IPS-11a (cell line): ENCODE results near the gene CAMTA1.

Experiments
- H3K4me3 ChIP-seq: one replicate; pipeline ENCODE4 v1.5.1; 2013; ENCODE audit warnings: low read depth, low read length, control low read depth

Gene CAMTA1

GRCh38 chr1:7455796-7456721, 670.8 kb downstream of the CAMTA1 start:
- H3K4me3 ChIP-seq = no peak overlapping the region

- H3K4me3 ChIP-seq = no peak overlapping the region
Observed at GRCh38 chr1:7456722-7457082, 671.4 kb downstream of the CAMTA1 start.

- H3K4me3 ChIP-seq = no peak overlapping the region
Observed at GRCh38 chr1:7457811-7458210, 672.6 kb downstream of the CAMTA1 start.

- H3K4me3 ChIP-seq = no peak overlapping the region
Observed at GRCh38 chr1:7458946-7459345, 673.7 kb downstream of the CAMTA1 start.

- no peak overlapping the region for H3K4me3 ChIP-seq
Observed at GRCh38 chr1:7459914-7460313, 674.7 kb downstream of the CAMTA1 start.

GRCh38 chr1:7460807-7461206, 675.6 kb downstream of the CAMTA1 start:
- H3K4me3 ChIP-seq = no peak overlapping the region

- no peak overlapping the region for H3K4me3 ChIP-seq
Observed at GRCh38 chr1:7462617-7463016, 677.4 kb downstream of the CAMTA1 start.

GRCh38 chr1:7463526-7463925, 678.3 kb downstream of the CAMTA1 start:
- no peak overlapping the region for H3K4me3 ChIP-seq

- no peak overlapping the region for H3K4me3 ChIP-seq
Observed at GRCh38 chr1:7464736-7465135, 679.5 kb downstream of the CAMTA1 start.

- no peak overlapping the region for H3K4me3 ChIP-seq
Observed at GRCh38 chr1:7467476-7468175, 682.4 kb downstream of the CAMTA1 start.

GRCh38 chr1:7468248-7468647, 683.0 kb downstream of the CAMTA1 start:
- H3K4me3 ChIP-seq = no peak overlapping the region

- H3K4me3 ChIP-seq = no peak overlapping the region
Observed at GRCh38 chr1:7469255-7469938, 684.1 kb downstream of the CAMTA1 start.

GRCh38 chr1:7470904-7471638, 685.8 kb downstream of the CAMTA1 start:
- H3K4me3 ChIP-seq = no peak overlapping the region

- H3K4me3 ChIP-seq = no peak overlapping the region
Observed at GRCh38 chr1:7471836-7472235, 686.6 kb downstream of the CAMTA1 start.

- no peak overlapping the region for H3K4me3 ChIP-seq
Observed at GRCh38 chr1:7473223-7474142, 688.2 kb downstream of the CAMTA1 start.

GRCh38 chr1:7474143-7474490, 688.9 kb downstream of the CAMTA1 start:
- no peak overlapping the region for H3K4me3 ChIP-seq

- no peak overlapping the region for H3K4me3 ChIP-seq
Observed at GRCh38 chr1:7474786-7475502, 689.7 kb downstream of the CAMTA1 start.

GRCh38 chr1:7475691-7476090, 690.4 kb downstream of the CAMTA1 start:
- H3K4me3 ChIP-seq = no peak overlapping the region

- H3K4me3 ChIP-seq = no peak overlapping the region
Observed at GRCh38 chr1:7476402-7476801, 691.1 kb downstream of the CAMTA1 start.
